WTC11 (cell line): Measurements from ENCODE around the gene CIZ1. TPM values are rescaled to one million over a fixed set of nuclear protein-coding genes. Genes with fewer than 3 reads are reported as not detected.

ENCODE experiments used
- ATAC-seq: fragments of 200-7000 bp; cut with Tn5 transposase; 2 replicates; pipeline ENCODE4 v1.10.0; 2021; ENCODE audit warnings: mild to moderate bottlenecking, moderate library complexity
- CTCF ChIA-PET: fragments of 300-600 bp; sonication (Branson Sonifier 250); formaldehyde crosslinking; loops from one replicate; lab custom pipeline; 2021; ENCODE audit warnings: antibody characterized with exemption; lab: Charles Lee
- POLR2A ChIA-PET: fragments of 350-600 bp; sonication (Branson Sonifier 250); formaldehyde crosslinking; loops from one replicate; lab custom pipeline; 2021; ENCODE audit warnings: antibody characterized with exemption; lab: Charles Lee
- DNase-seq: peaks from one replicate; pipeline ENCODE4 v3.0.0; 2021; ENCODE audit warnings: low spot score
- H3K27ac Mint-ChIP-seq: 2 replicates; pipeline ENCODE4 v1.8.0; 2021; ENCODE audit warnings: mixed read lengths
- H3K27me3 Mint-ChIP-seq: 2 replicates; pipeline ENCODE4 v1.8.0; 2021; ENCODE audit warnings: low read depth, mild to moderate bottlenecking, moderate library complexity, mixed read lengths
- H3K36me3 Mint-ChIP-seq: 2 replicates; pipeline ENCODE4 v1.8.0; 2021; ENCODE audit warnings: mixed read lengths
- H3K4me1 Mint-ChIP-seq: 2 replicates; pipeline ENCODE4 v1.8.0; 2022; ENCODE audit warnings: mixed read lengths
- H3K4me3 Mint-ChIP-seq: 2 replicates; pipeline ENCODE4 v1.8.0; 2021; ENCODE audit warnings: mild to moderate bottlenecking, moderate library complexity, mixed read lengths
- H3K9me3 Mint-ChIP-seq: 2 replicates; pipeline ENCODE4 v1.8.0; 2021; ENCODE audit warnings: mixed read lengths
- CBFB ChIP-seq: sonication (generic); formaldehyde crosslinking; IDR thresholded peaks from 2 replicates; pipeline ENCODE4 v1.8.1; 2022; ENCODE audit warnings: mild to moderate bottlenecking, low read depth, missing genetic modification reagents
- CREB1 ChIP-seq: sonication (generic); formaldehyde crosslinking; IDR thresholded peaks from 2 replicates; pipeline ENCODE4 v1.8.0; 2023; ENCODE audit warnings: mild to moderate bottlenecking, missing genetic modification reagents
- ESRRA ChIP-seq: sonication (generic); formaldehyde crosslinking; IDR thresholded peaks from 2 replicates; pipeline ENCODE4 v1.8.1; 2022; ENCODE audit warnings: mild to moderate bottlenecking, missing genetic modification reagents, borderline replicate concordance
- ETV6 ChIP-seq: sonication (generic); formaldehyde crosslinking; IDR thresholded peaks from 2 replicates; pipeline ENCODE4 v1.8.1; 2022; ENCODE audit warnings: mild to moderate bottlenecking, missing genetic modification reagents
- GABPB1 ChIP-seq: sonication (generic); formaldehyde crosslinking; IDR thresholded peaks from 2 replicates; pipeline ENCODE4 v1.8.1; 2023; ENCODE audit warnings: mild to moderate bottlenecking, missing genetic modification reagents
- GTF2I ChIP-seq: fragments of 250-450 bp; sonication (Bioruptor Pico); conservative IDR thresholded peaks from 2 replicates; pipeline ENCODE4 v1.4.0; 2021; ENCODE audit warnings: mild to moderate bottlenecking
- HMGA2 ChIP-seq: fragments of 250-450 bp; sonication (Bioruptor Pico); IDR thresholded peaks from 2 replicates; pipeline ENCODE4 v1.4.0; 2021; ENCODE audit warnings: mild to moderate bottlenecking, moderate library complexity
- IRF2 ChIP-seq: sonication (generic); formaldehyde crosslinking; IDR thresholded peaks from 2 replicates; pipeline ENCODE4 v1.8.0; 2022; ENCODE audit warnings: low read depth, missing genetic modification reagents, borderline replicate concordance
- JAZF1 ChIP-seq: fragments of 250-450 bp; sonication (Bioruptor Pico); IDR thresholded peaks from 2 replicates; pipeline ENCODE4 v1.9.0; 2021; ENCODE audit warnings: moderate library complexity, mild to moderate bottlenecking, inconsistent platforms
- JUN ChIP-seq: sonication (generic); formaldehyde crosslinking; IDR thresholded peaks from 2 replicates; pipeline ENCODE4 v1.8.0; 2023; ENCODE audit warnings: mild to moderate bottlenecking, missing genetic modification reagents
- NFATC4 ChIP-seq: fragments of 250-450 bp; sonication (Bioruptor Pico); IDR thresholded peaks from 2 replicates; pipeline ENCODE4 v1.9.0; 2021; ENCODE audit warnings: mild to moderate bottlenecking
- PRDM15 ChIP-seq: sonication (generic); formaldehyde crosslinking; IDR thresholded peaks from 2 replicates; pipeline ENCODE4 v1.8.0; 2022; ENCODE audit warnings: missing genetic modification reagents
- RORB ChIP-seq: fragments of 250-450 bp; sonication (Bioruptor Pico); IDR thresholded peaks from 2 replicates; pipeline ENCODE4 v1.9.0; 2021; ENCODE audit warnings: mild to moderate bottlenecking
- SMAD3 ChIP-seq: sonication (generic); formaldehyde crosslinking; IDR thresholded peaks from 2 replicates; pipeline ENCODE4 v1.8.0; 2022; ENCODE audit warnings: missing genetic modification reagents, mild to moderate bottlenecking, borderline replicate concordance
- SOX15 ChIP-seq: fragments of 250-450 bp; sonication (Bioruptor Pico); IDR thresholded peaks from 2 replicates; pipeline ENCODE4 v1.9.0; 2021; ENCODE audit warnings: mild to moderate bottlenecking
- TP53 ChIP-seq: sonication (generic); formaldehyde crosslinking; IDR thresholded peaks from 2 replicates; pipeline ENCODE4 v1.8.1; 2023; ENCODE audit warnings: mild to moderate bottlenecking, missing genetic modification reagents
- USF1 ChIP-seq: sonication (generic); formaldehyde crosslinking; IDR thresholded peaks from 2 replicates; pipeline ENCODE4 v1.8.0; 2022; ENCODE audit warnings: mild to moderate bottlenecking, missing genetic modification reagents
- ZBTB21 ChIP-seq: sonication (generic); formaldehyde crosslinking; IDR thresholded peaks from 2 replicates; pipeline ENCODE4 v1.8.1; 2023; ENCODE audit warnings: mild to moderate bottlenecking, missing genetic modification reagents, borderline replicate concordance
- ZBTB43 ChIP-seq: sonication (generic); formaldehyde crosslinking; IDR thresholded peaks from 2 replicates; pipeline ENCODE4 v1.8.1; 2023; ENCODE audit warnings: mild to moderate bottlenecking, missing genetic modification reagents
- ZNF138 ChIP-seq: sonication (generic); formaldehyde crosslinking; conservative IDR thresholded peaks from 2 replicates; pipeline ENCODE4 v1.8.1; 2022; ENCODE audit warnings: mild to moderate bottlenecking, moderate library complexity, missing genetic modification reagents
- ZNF317 ChIP-seq: sonication (generic); formaldehyde crosslinking; IDR thresholded peaks from 2 replicates; pipeline ENCODE4 v1.8.1; 2023; ENCODE audit warnings: low read depth, mild to moderate bottlenecking, moderate library complexity, missing genetic modification reagents, borderline replicate concordance
- ZNF396 ChIP-seq: fragments of 250-450 bp; sonication (Bioruptor Pico); IDR thresholded peaks from 2 replicates; pipeline ENCODE4 v1.8.0; 2021; ENCODE audit warnings: mild to moderate bottlenecking, moderate library complexity, borderline replicate concordance
- total RNA-seq: library from RNA; stranded (reverse); gene quantifications from 3 replicates; pipeline ENCODE4 v1.2.3, GENCODE V29; 2021
- TF ChIP-seq, protein P1 (sequence below): fragments of 250-450 bp; sonication (Bioruptor Pico); IDR thresholded peaks from 2 replicates; pipeline ENCODE4 v1.9.0; 2021; ENCODE audit warnings: moderate library complexity, mild to moderate bottlenecking, inconsistent platforms, borderline replicate concordance
- TF ChIP-seq, protein P2 (sequence below): sonication (generic); formaldehyde crosslinking; IDR thresholded peaks from 2 replicates; pipeline ENCODE4 v1.8.1; 2023; ENCODE audit warnings: mild to moderate bottlenecking, missing genetic modification reagents

Gene CIZ1
- total RNA-seq, 1 experiment from 2014 or later, result 90.2 TPM

GRCh38 chr9:128153060-128153946, 38.1 kb downstream of the CIZ1 start:
- Mint-ChIP-seq H3K27me3 (peaks cover 7% of the 10 kb centered on the region; the same call in 1 of the 2 replicates), H3K36me3 (no peaks in the 10 kb centered on the region), H3K4me1 (peaks cover 12% of the 10 kb centered on the region)
- ATAC-seq, result no peak
- TF ChIP-seq, protein P1, sequence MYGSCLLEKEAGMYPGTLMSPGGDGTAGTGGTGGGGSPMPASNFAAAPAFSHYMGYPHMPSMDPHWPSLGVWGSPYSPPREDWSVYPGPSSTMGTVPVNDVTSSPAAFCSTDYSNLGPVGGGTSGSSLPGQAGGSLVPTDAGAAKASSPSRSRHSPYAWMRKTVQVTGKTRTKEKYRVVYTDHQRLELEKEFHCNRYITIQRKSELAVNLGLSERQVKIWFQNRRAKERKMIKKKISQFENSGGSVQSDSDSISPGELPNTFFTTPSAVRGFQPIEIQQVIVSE (CRISPR knock-in tag), result no peak
- no peak for TF ChIP-seq ZNF396 (CRISPR knock-in tag)
- TF ChIP-seq JAZF1 (CRISPR knock-in tag), result no peak
- TF ChIP-seq CREB1 (CRISPR knock-in tag), result no peak
- TF ChIP-seq, protein P2, sequence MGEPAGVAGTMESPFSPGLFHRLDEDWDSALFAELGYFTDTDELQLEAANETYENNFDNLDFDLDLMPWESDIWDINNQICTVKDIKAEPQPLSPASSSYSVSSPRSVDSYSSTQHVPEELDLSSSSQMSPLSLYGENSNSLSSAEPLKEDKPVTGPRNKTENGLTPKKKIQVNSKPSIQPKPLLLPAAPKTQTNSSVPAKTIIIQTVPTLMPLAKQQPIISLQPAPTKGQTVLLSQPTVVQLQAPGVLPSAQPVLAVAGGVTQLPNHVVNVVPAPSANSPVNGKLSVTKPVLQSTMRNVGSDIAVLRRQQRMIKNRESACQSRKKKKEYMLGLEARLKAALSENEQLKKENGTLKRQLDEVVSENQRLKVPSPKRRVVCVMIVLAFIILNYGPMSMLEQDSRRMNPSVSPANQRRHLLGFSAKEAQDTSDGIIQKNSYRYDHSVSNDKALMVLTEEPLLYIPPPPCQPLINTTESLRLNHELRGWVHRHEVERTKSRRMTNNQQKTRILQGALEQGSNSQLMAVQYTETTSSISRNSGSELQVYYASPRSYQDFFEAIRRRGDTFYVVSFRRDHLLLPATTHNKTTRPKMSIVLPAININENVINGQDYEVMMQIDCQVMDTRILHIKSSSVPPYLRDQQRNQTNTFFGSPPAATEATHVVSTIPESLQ (CRISPR knock-in tag), result no peak
- TF ChIP-seq ZNF138 (CRISPR knock-in tag), result no peak
- no peak for TF ChIP-seq ESRRA (CRISPR knock-in tag)
- TF ChIP-seq ETV6 (CRISPR knock-in tag), result no peak
- TF ChIP-seq ZNF317 (CRISPR knock-in tag), result no peak
- no peak for TF ChIP-seq CBFB (CRISPR knock-in tag)
- TF ChIP-seq PRDM15 (CRISPR knock-in tag), result no peak
- TF ChIP-seq JUN (CRISPR knock-in tag), result no peak
- no peak for TF ChIP-seq NFATC4 (CRISPR knock-in tag)
- TF ChIP-seq SOX15 (CRISPR knock-in tag), result no peak
- TF ChIP-seq, all 79 proteins: peak for 0
- Mint-ChIP-seq H3K27ac (no peak overlapping the region), H3K9me3 (no peaks in the 10 kb centered on the region), H3K4me3 (no peak overlapping the region)
- DNase-seq, result no peak
- ChIA-PET POLR2A (interaction anchor here (0.6 kb wide), 1 partner anchor 28 kb away, joined by 15 read pairs; no protein-coding TSS in a partner anchor), CTCF (interaction anchor here (4.0 to 4.4 kb wide), 2 partner anchors 28 to 36 kb away, joined by 36 to 44 read pairs; no protein-coding TSS in a partner anchor)

DNA sequence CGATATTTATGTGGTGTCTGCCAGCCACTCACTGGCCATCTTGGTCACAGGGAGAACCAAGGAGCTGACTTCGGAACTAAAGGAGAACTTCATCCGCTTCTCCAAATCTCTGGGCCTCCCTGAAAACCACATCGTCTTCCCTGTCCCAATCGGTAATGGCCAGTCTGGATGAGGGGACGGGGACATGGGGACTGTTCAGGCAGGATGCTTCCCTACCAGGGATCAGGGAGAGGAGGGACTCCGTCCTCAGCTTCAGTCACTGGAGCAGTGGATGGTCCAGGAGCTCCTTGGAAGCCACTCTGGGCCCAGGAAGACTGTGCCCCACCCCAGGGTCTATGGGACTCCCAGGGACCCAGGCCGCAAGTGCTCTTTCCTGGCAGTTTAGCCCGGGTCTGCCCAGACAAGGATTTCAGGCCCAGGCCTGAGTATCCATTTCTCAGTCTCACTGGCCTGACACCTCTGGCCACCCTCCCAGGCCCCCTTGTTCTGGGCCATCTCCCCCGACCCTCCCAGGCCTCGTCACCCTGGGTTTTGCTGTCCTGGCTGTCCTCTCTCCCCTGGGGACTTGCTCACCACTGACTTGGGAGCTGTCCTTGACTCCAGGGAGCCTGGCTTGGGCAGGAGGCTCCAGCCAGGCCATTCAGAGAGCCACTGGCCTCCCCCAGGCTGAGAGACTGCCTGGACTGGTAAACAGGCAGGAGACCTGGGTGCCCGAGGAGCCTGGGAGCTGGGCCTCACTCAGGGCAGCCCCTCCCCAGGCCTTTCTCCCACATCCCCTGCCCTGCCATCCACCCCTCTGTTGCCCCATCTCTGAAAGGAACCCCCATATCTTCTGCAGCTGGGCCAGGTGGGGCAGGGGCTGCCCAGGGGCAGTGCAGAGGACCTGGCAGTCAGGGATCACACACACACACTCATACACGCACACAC, 39.0 kb downstream of the CIZ1 start:
- no peaks in the 10 kb centered on the region for H3K9me3 Mint-ChIP-seq
- no peak overlapping the region for H3K4me3 Mint-ChIP-seq
- no peak for TF ChIP-seq ZBTB21 (CRISPR knock-in tag)
- TF ChIP-seq USF1 (CRISPR knock-in tag), result no peak
- no peak for TF ChIP-seq GTF2I (CRISPR knock-in tag)
- no peak for TF ChIP-seq ZBTB43 (CRISPR knock-in tag)
- TF ChIP-seq RORB, result no peak
- TF ChIP-seq GABPB1 (CRISPR knock-in tag), result no peak
- TF ChIP-seq HMGA2 (CRISPR knock-in tag), result no peak
- no peak for TF ChIP-seq TP53
- no peak for TF ChIP-seq SMAD3 (CRISPR knock-in tag)
- TF ChIP-seq IRF2 (CRISPR knock-in tag), result no peak
- peaks cover 7% of the 10 kb centered on the region; the same call in 1 of the 2 replicates for H3K27me3 Mint-ChIP-seq
- ChIA-PET POLR2A (interaction anchor here (0.6 to 1.5 kb wide), 2 partner anchors 8 to 29 kb away, joined by 3 to 15 read pairs; partner anchors contain the start of gene BBLN), CTCF (interaction anchor here (0.9 to 4.4 kb wide), 5 partner anchors 7 to 35 kb away, joined by 3 to 44 read pairs (median 36); partner anchors contain the start of gene BBLN)
- ATAC-seq, result no peak
- no peaks in the 10 kb centered on the region for H3K36me3 Mint-ChIP-seq
- H3K27ac Mint-ChIP-seq, result no peak overlapping the region
- H3K4me1 Mint-ChIP-seq, result peaks cover 12% of the 10 kb centered on the region
- no peak for DNase-seq
